Mucosa of descending colon (tissue), 3 donors: ENCODE measurements around the gene STAM. TPM values are rescaled to one million over a fixed set of nuclear protein-coding genes. Genes with fewer than 3 reads are reported as not detected.

Experiments used
- ATAC-seq: fragments of 200-7000 bp; cut with Tn5 transposase; one replicate; pipeline ENCODE4 v1.9.1; 2020; ENCODE audit warnings: mild to moderate bottlenecking, moderate library complexity
- DNase-seq, 3 donors: peaks; one replicate each; pipeline ENCODE4 v3.0.0-alpha.2; 2020
- H3K36me3 ChIP-seq: fragments of 200-600 bp; one replicate; pipeline ENCODE4 v1.8.0; 2021; ENCODE audit warnings: low read depth, mild to moderate bottlenecking
- H3K4me1 ChIP-seq: fragments of 200-600 bp; one replicate; pipeline ENCODE4 v1.8.0; 2021; ENCODE audit warnings: low read depth, mild to moderate bottlenecking
- H3K4me3 ChIP-seq: fragments of 200-600 bp; one replicate; pipeline ENCODE4 v1.8.0; 2021; ENCODE audit warnings: mild to moderate bottlenecking
- H3K9me3 ChIP-seq: fragments of 200-600 bp; one replicate; pipeline ENCODE4 v1.8.0; 2021; ENCODE audit warnings: mild to moderate bottlenecking
- CTCF ChIP-seq: fragments of 200-600 bp; IDR thresholded peaks from one replicate; pipeline ENCODE4 v1.8.0; 2022; ENCODE audit warnings: antibody characterized with exemption, mild to moderate bottlenecking
- intact Hi-C, 2 donors: fragments of 100-400 bp; cut with DNase I in 1 of 2; cut with micrococcal nuclease in 1 of 2; formaldehyde crosslinking; loops; one replicate each; pipeline versions ENCODE4 v1.11.0 to v1.11.1; 2022; cut with DNase I, micrococcal nuclease
- total RNA-seq, 3 donors: library from RNA; stranded (reverse); fragmentation: NEBNext Ultra II Directional in 2 of 3; extraction: Animal tissue kit (Norgen Biotek cat#: 25700) in 2 of 3; gene quantifications; one replicate each; pipeline versions ENCODE4 v1.2.1 to v1.2.4, GENCODE V29; 2021 to 2023
- donor health status: DM: no; HTN: no; CAD: no; lungs with moderate emphysema.
- donor health status: DM: no; HTN: no; CAD: no.
- donor health status: DM: no; HTN: yes; CAD: no.

The STAM gene
- total RNA-seq, 3 donors from 2014 or later: 16.4 to 17.8 (median 17.6) TPM

GRCh38 chr10:17758896-17759295 is 114.9 kb downstream of the STAM start:
- H3K4me1 ChIP-seq: peaks cover 36% of the 10 kb centered on the region
- intact Hi-C loops: no loop called here
- ATAC-seq (peak; percentile 66), DNase-seq (no peak)
- no peak for TF ChIP-seq CTCF
- H3K9me3 ChIP-seq: no peaks in the 10 kb centered on the region
- H3K36me3 ChIP-seq: no peaks in the 10 kb centered on the region
- no peak overlapping the region for H3K4me3 ChIP-seq

GRCh38 chr10:17764142-17764541 is 120.2 kb downstream of the STAM start:
- no peaks in the 10 kb centered on the region for H3K9me3 ChIP-seq
- ATAC-seq (no peak), DNase-seq (no peak)
- intact Hi-C loops: no loop called here
- H3K36me3 ChIP-seq: no peaks in the 10 kb centered on the region
- H3K4me3 ChIP-seq: no peak overlapping the region
- no peak for TF ChIP-seq CTCF
- H3K4me1 ChIP-seq: peaks cover 18% of the 10 kb centered on the region

GRCh38 chr10:17765602-17766001 is 121.7 kb downstream of the STAM start:
- intact Hi-C loops: no loop called here
- Histone ChIP-seq H3K9me3 (no peaks in the 10 kb centered on the region), H3K4me3 (no peak overlapping the region), H3K4me1 (peaks cover 14% of the 10 kb centered on the region), H3K36me3 (no peaks in the 10 kb centered on the region)
- TF ChIP-seq CTCF: no peak
- DNase-seq (no peak), ATAC-seq (no peak)

Other genes with a start within 250 kb of the STAM start
- gene ST8SIA6, start 189.6 kb upstream of the STAM start, total RNA-seq: 1 to 10 TPM; 1.6 to 4.2 (median 2.2) TPM
- 10 to 100 TPM in 1 of 3 donors, 1 to 10 TPM in 2; 2.8 to 33.8 (median 6.3) TPM for gene HACD1, start 26.8 kb upstream of the STAM start, total RNA-seq
- 10 to 100 TPM; 37.8 to 80.8 (median 59.9) TPM for gene TMEM236, start 108.0 kb downstream of the STAM start, total RNA-seq
- 10 to 100 TPM in 2 of 3 donors, 1 to 10 TPM in 1; 6.9 to 48.4 (median 43.0) TPM for gene MRC1, start 165.2 kb downstream of the STAM start, total RNA-seq